SIG-M5 (cell line): ENCODE data around the gene LGALS1.
"Not testable (repeated sequence)": the region's sequence is repeated elsewhere in the genome, so short reads cannot be mapped to it uniquely, and the experiment has no call there.

Experiments
- DNase-seq: peaks from one replicate; lab custom pipeline; 2025; lab: John Stamatoyannopoulos, UW

LGALS1 gene

DNA sequence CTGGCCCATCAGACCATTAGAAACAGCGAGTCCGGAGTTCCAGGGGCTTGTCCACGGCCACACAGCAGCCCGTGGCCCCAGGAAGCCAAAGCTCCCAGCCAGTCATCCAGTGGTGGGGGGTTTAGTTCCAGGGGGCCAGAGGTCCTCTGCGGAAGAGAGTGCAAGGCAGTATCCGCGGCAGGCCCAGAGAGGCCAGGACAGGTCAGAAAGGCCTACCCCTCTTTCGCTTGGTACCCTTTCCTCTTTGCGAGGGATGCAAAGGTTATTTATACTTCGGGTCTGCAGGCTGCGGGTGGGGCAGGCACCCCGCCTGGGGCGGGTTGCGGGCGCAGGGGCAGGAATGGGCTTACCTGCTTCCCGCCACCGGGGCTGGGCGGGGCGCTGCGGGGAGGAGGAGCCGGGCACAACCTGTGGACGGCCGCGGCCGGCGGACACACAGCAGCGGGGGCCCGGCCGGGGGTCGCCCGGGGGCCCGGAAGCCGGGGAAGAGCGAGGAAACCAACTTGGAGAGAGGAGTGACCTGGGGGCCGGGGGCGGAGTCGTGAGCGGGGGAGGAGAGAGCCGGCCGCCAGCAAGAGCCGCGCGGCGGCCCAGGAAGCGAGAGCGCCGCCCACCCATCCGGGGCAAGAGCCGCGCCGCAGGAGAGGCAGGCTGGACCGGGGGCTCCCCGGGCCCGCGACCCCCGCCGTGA lies 36.2 kb upstream of the LGALS1 start, which contains the start of gene SH3BP1:
Gene SH3BP1 (plus strand): TSS at position 600 of the 691 bp plus-strand sequence. CDS start 119 bp downstream, outside the sequence.
- no peak for DNase-seq

DNA sequence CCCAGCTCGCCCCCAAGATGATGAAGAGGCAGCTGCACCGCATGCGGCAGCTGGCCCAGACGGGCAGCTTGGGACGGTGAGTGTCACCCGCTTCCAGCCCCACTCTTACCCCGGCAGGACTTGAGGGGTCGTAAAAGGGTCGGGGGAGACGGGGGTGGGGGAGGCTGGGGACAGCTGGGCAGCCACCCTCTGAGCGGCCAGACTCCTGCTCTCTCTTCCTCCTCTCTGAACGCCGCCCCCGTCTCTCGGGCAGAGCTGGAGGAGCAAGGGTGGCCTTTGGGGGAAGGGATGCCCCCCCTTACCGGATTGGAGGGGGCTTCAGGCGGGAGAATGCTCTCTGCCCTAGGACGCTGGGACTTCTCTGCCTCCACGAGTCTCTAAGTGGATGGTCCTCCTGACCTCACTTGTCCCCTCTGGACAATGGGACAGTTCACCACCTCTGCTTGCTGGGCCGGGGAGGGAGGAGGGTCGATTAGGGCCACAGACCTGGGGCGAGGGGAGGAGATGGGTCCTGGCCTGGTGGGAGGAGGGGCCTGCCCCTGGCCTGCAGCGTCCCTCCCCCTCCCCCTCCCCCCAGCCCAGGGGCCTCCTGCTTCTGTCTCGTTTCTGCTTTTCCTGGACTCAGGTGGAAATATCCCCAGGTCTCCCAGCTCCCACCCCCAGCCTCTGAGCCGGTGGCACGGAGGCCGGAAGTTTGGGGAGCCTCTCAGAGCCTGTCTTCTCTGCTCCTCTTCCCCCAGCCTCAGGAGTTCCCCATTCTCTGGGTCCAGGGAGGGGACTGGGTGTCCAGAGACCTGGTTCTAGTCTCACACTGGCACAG lies 35.5 kb upstream of the LGALS1 start:
- no peak for DNase-seq

DNA sequence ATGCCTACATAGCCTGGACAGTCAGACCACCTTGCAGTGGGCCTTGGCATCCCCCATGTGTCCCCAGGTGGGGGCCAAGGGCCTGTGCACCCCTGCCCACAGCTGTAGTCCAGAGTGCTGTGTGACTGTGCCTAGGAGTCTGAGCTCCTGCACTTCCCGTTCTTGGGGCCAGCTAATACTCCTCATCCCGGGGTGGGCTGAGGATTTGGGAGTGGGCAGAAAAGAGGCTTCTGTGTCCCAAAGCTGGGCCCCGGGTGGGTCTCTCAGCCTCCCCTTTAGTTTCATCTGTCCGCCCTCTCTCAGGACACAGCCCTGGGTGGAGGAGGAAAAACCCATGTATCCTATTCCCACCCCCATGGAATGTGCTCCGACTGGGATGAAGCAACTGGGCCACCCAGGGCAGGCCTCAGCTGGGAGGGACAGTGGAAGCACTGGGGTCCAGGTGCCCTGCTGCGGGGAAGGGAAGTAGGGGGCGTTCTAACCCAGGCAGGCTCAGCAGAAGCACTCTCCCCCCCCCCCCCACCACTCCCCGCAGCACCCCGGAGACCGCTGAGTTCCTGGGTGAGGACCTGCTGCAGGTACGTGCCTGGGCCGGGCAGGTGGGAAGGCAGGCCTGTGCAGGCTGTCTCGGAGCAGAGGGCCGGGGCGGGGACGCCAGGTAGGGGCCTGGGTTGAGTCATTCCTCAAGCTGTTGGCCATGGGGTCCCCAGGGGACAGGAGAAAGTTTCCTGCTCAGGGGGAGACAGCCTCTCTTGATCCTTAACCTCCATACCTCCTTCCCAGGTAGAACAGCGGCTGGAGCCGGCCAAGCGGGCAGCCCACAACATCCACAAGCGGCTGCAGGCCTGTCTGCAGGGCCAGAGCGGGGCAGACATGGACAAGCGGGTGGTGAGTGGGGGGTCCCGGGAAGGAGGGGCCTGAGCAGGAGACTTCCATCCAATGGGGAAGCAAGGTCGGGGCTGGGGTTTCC lies 34.6 kb upstream of the LGALS1 start:
- DNase-seq, result no peak

DNA sequence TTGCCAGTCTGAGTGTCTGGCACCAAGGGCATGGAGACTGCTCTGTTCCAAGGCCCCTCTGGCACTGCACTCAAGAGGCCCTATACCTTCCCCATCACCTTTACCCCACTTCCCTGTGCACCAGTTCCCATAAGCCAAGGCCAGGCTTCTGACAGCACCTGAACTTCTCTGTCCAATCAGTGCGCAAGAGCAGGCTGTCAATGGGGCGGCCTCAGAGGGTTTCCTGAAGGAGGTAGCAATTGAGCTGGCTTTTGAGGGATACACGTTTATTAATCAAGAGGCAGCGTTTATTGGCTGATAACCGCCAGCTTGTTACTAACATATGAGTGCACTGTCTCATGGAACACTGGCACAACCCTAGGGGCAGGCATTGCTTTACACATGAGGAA lies 33.9 kb upstream of the LGALS1 start:
- no peak for DNase-seq

DNA sequence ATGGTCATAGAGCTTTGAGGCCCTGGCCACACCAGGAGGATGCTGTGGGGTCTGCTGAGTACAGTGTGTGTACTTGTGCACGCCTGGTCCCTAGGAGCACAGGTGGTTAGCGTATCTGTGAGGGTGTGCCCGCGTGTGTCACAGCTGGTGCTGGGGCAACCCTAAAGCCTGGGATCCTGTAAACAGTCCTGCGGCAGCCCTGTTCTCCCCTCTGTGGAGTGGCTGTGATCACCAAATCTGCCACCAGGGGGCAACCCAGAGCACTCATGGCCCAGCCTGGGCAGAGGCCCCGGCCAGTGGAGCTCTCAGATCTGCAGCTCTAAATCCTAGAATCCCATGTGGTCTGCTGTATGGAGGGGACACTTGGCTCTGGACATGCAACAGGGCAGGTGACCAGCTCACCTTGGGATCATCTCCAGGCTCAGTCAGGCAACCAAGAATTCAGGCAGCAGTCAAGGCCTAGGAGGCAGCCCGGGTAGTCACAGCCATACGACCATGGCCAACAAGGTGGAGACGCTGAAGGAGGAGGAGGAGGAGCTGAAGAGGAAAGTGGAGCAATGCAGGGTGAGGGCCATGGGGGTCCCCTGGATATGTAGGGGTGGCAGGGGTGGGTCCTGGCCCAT lies 32.1 kb upstream of the LGALS1 start:
- no peak for DNase-seq

DNA sequence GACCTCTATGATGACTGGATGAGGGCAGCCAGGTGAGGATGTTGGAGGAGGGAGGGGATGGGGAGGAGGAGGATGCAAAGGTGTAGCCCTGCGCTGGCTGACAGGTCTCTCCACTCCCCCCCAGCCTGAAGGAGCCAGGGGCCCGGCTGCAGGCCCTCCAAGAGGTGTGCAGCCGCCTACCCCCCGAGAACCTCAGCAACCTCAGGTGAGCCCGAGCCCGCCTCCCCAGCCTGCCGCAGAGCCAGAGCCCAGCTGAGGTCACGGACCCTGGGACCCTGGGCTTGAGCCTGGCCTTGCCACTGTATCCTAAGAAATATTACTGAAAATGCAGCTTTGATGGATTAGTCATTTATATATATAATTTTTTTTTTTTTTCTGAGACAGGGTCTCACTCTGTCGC lies 28.1 kb upstream of the LGALS1 start:
- DNase-seq, result no peak

DNA sequence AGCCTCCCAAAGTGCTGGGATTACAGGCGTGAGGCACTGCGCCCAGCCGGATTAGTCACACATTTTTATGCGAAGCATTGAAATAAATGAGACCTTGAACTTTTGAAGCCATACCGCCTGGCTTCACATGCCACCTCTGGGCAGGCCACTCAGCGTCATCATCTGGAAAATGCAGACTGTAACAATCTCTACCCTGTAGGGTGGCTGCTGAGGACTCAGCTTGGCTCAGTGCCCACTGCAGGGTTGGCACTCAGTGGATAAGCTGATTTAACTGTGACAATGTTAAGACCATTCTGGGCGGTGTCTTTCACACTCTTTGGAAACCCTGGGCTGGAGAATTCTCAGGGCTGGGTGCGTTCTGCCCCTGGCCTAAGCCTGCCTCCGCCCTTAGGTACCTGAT lies 27.5 kb upstream of the LGALS1 start:
- no peak for DNase-seq

DNA sequence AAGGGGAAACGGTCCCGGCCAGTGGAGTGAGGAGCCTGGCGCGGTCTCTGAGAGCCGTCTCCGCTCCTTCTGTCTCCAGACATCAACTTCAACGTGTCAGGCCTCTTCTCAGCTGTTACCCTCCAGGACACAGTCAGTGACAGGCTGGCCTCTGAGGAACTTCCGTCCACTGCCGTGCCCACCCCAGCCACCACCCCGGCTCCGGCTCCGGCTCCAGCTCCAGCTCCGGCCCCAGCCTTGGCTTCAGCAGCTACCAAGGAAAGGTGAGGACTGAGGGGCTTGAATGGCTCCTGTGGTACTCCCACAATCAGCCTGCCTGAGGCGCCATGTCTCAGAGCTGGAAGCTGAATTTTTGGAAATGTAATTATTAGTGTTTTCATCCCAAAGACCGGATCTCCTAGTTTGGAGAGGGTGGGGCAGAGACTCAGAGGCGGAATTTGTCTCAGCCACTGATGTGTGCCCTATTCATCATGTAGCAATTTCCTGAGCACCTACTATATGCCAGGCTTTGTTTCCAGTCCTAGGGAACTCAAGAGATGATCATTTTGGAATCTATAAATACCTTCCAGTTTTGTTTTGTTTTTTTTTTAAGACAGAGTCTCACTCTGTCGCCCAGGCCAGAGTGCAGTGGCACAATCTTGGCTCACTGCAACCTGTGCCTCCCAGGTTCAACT lies 24.8 kb upstream of the LGALS1 start:
- no peak for DNase-seq

DNA sequence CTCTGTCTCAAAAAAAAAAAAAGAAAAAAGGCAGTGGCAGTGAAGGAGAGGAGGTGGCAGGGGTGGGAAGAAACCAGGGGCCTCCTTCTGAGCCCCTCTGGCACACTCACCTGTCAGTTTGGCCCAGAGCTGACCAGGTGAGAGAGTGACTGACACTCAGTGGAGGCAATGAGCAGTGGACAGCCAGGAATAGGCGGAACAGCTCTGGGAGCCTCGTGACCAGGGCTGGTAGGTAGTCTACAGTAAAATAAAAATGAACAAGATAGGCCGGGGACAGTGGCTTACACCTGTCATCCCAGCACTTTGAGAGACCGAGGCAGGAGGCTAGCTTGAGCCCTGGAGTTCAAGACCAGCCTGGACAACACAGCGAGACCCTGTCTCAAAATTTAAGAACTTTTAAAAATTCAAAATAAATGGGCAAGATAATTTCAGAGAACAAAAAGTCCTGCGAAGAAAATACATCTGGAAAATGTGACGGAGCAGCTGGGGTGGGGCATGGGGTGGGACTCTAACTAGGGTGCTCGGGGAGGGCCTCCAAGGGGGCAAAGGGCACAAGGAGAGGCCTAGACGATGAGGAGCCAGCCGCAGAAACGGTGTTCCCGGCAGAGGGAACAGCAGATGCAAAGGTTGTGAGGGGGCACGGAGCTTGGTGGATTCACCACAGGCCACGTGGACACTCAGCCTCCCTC lies 20.7 kb upstream of the LGALS1 start:
- DNase-seq, result no peak

DNA sequence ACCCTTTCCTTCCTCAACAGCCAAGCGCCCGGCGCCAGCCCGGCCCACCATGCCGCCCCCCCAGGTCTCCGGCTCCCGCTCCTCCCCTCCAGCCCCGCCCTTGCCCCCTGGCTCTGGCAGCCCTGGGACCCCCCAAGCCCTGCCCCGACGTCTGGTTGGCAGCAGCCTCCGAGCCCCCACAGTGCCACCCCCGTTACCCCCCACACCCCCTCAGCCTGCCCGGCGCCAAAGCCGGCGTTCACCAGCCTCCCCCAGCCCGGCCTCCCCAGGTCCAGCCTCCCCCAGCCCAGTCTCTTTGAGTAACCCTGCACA lies 20.2 kb upstream of the LGALS1 start:
- DNase-seq, result no peak

DNA sequence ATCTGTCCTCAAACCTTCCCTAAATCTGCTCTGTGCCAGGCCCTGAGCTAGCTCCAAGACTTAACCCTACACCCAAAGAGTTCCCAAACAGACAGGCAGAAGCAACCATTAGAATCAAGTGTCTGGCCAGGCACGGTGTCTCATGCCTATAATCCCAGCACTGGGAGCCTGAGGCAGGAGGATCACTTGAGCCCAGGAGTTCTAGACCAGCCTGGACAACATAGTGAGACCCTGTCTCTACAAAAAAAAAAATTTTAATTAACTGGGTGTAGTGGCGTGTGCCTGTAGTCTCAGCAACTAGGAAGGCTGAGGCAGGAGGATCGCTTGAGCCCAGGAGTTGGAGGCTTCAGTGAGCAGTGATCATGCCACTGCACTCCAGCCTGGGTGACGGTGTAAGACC lies 18.9 kb upstream of the LGALS1 start:
- not testable (repeated sequence) for DNase-seq

DNA sequence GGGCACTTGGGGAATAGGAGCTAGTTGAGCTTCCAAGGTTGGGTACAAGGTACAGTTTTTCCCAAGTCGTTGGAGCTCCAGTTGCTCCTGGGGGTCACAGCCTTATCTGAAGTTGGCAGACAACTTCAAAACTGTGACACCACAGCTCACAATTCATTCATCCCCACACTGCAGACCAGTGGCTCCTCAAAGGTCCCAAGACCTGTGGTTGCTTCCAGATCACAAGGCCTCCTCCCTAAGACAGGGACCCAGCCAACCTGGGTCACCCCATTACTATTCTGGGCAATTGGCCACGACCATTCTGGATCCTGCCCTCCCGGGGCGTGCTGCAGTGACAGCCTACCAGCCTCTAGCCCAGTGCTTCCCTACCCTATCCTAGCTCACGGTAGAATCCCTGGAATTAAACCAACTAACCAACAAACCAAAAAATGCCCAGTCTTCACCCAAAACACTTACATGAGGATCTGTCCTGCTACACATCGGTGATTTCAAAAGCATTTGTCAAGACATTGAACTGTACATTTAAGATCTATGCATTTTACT lies 17.8 kb upstream of the LGALS1 start:
- no peak for DNase-seq

DNA sequence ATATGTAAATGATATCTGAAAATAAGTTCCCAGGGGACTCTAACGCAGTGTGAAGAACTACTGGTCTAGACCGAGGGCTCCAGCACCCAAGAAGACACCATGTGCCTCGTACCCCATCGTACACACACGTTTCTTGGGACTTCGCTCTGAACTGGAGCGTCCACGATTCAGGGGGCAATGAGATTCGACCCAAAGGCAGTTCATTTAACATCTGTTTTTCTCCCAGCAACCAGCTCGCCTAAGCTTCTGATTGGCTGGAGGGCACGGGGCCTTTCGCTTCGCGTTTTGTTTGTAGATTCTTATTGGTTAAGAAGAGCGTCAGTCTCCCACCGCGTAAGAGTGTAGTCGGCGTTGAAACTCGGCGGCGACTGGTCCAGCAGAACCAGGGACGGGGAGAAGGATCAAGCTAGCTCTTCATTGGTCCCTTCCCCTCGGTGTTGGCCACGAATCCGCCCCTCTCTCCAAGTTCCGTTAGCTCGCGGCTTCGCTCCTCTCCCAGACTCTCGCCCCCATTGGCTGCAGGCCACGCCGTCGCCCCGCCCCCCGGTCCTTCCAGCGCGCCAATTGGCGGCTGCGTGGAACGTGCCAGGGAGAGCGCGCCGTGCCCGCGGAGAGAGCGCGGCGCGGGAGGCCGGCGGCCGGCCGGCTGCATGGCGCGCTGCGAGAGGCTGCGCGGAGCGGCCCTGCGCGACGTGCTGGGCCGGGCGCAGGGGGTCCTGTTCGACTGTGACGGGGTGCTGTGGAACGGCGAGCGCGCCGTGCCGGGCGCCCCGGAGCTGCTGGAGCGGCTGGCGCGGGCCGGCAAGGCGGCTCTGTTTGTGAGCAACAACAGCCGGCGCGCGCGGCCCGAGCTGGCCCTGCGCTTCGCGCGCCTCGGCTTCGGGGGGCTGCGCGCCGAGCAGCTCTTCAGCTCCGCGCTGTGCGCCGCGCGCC lies 17.0 kb upstream of the LGALS1 start, which contains the start of gene PDXP:
Gene PDXP (plus strand): TSS at position 591 of the 933 bp plus-strand sequence. CDS start 60 bp downstream, at position 651.
- DNase-seq, result peak; percentile 90

DNA sequence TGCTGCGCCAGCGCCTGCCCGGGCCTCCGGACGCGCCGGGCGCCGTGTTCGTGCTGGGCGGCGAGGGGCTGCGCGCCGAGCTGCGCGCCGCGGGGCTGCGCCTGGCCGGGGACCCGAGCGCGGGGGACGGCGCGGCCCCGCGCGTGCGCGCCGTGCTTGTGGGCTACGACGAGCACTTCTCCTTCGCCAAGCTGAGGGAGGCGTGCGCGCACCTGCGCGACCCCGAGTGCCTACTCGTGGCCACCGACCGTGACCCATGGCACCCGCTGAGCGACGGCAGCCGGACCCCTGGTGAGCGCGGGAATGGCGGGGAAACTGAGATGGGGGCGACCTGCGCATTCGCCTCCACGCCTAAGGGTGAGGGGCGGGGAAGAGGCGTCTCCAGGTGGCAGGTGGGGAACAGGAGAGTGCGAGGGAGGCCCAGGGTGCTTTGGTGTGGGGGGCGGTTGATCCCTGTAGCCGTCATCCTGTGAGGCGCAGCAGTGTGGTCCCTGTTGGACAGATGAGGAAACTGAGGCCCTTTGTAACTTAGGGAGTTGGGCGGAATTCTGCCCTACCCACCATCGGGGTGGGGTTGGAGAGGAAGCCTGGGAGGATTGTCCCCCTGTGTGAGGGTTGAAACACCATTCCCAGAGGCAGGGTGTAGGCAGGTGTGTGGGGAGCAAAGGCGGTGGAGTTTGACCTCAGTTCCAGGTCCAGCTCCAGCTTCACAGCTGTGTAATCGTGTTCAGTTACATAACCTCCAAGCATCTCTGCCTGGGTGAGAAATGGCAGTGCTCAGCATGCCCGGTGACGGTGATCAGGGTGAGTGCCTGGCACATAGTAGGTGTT lies 16.2 kb upstream of the LGALS1 start:
- no peak for DNase-seq

DNA sequence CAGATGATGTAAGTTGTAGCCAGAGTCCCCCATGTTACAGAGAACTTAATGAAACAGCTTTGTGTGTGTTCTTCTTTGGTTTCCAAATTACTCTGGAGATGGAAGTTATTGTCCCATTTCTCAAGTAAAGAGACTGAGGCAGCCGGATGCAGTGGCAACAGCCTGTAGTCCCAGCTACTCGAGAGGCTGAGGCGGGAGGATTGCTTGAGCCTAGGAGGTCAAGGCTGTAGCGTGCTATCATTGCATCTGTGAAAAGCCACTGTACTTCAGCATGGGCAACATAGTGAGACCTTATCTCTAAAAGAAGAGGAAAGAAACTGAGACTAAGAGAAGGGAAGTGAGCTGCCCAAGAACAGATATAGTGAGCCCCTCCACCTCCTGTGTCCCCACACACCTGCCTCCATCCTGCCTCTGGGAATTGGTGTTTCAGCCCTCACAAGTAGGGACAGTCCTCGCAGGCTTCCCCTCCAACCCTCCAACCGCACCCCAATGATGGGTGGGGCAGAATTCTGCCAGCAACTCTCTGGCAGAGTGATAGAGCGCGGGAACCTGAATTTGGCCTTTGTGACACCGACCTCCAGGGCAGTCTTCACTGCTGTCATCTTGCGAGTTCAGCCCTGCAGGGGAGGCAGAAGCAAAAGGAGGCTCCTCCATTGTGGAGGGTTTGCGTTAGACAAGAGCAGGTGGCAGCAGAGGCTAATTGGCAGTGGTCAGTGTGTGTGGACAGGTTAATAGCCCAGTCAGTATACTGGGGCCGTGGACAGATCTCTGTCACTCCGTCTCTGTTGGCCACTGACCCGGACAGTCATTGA lies 15.3 kb upstream of the LGALS1 start:
- DNase-seq, result no peak

DNA sequence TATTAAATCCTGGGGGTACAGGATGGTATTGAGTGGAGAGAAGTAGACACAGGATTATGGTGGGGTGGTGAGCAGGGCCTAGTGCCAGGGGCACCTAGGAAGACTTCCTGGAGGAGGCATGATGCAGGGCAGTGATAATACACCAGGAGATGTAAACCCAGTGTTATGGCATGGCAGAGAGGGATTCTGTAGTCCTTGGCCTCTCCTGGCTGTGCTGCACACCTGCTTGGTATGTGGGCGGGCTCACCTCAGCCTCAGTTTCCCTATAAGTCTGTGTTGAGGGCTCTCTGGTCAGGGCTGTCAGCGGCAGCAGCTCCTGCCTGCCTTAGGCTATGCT lies 14.8 kb upstream of the LGALS1 start:
- no peak for DNase-seq

DNA sequence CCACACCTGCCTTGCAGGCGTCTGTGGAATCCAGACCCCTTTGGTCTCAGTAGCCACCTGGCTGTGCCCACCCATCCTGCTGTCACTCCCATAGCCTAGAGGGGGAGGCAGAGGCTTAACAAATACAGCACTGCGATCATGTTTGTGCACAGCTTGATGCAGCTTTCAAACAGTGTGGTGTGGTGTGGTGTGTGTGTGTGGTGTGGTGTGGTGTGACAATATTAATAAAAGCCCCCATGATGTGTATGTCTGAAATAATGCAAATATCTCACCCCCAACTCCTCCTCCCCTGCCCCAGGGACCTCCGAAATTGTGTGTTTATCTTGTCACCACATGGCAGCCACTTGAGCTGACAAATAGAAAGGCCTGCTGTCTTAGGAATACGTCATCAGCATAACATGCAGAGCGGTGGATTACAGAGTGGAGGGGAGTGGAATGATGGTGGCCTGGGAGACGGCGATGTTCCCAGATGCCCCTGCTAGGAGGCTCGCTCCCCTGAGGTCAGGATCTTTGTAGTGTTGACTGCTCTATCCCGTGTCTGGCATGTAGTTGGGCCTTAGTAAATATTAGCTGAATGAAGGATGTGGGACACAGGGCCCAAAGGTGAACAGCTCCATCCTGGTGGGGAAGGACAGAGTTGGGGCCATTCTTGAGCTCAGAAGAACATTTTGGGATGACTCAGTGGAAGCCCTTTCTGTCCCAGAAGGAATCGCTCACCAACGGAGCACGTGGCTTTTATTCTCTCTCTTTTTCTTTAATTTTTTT lies 14.1 kb upstream of the LGALS1 start:
- DNase-seq, result no peak
